HG03378 (cell line): ENCODE data around the gene PKN1.
"Not testable (repeated sequence)": the region's sequence is repeated elsewhere in the genome, so short reads cannot be mapped to it uniquely, and the experiment has no call there.

Source experiments
- ATAC-seq: cut with Tn5 transposase; IDR thresholded peaks from one replicate; pipeline ENCODE4 v1.9.1; 2021; ENCODE audit warnings: mild to moderate bottlenecking, moderate library complexity; ENCODE audit not compliant: unreplicated experiment

The PKN1 gene

DNA sequence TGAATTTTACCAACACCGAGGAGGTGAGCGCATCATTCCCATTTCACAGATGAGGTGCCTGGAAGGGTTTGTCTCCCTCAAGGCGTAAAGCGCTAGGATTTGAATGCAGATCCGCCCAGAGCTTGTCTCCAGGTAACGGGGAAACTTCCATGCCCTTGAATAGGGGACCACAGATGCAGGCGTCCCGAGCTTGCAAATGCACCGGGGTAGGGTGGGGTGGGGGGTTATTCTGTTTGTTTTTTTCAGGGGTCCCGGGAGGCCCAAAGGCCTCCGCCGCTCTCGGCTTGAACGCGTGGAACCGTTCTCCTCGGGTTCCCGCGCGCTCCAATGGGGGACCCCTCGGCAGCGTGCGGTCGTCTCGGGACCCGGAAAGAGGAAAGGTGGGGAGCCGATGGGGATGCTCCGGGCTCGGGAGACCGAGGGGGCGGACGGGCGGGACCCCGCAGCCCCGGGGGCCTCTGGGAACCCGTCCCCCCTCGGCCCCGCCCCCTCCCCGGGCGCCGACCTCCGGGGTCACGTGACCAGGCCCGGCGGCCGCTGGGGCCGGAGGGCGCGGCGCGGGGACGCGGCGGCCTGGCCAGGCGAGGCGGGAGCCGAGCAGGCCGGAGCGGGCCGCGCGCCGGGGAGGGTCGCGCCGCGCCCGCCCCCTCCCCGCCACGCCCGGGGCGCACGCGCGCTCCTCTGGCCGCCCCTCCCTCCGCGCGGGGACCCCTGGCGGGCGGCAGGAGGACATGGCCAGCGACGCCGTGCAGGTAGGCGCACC is at the start of gene PKN1:
TSS of gene PKN1 (plus strand) at position 516 of the 763 bp plus-strand sequence. CDS start at position 732, 216 bp downstream.
- ATAC-seq: no peak

DNA sequence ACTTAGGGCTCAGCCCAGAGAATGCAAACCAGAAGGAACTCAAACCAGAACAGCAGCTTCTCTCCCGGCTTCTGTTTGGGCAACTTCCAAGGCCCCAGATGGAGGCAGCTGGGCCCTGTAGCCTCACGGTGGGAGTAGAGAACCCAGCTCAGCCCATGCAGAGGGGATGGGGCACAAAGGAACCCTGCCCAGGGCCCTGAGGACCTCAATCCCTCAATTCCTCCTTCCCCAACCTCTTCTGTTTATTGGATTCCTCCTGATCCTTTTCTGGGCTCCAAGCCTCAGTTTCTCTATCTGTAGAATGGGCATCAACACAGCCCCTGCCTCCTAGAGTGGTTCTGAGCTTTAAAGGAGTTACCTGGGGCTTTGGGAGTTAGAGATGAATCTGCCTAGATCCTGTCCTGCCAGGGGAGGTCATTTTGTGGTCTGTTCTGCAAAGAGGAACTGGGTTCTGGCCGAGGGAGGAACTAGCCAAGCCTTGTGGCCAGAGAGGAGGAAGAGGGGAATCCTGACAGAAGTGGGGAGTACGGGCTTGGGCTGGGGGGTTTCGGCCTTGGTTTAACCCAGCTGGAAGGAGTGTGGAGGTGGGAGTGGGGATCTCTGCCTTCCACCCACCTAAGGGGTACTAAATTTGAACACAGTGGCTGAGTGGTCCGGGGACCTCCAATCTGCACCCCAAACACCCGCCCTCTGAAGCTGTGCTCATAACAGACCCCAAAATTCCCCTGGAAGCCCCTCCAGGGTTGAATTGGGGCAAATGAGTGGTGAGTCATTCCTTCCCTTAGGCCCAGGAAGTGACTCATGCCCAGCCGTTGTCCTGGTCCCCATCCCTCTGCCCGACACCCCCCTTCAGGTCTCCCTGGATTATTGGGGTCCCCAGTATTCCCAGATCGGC is 49.2 kb upstream of the PKN1 start:
- ATAC-seq: no peak

DNA sequence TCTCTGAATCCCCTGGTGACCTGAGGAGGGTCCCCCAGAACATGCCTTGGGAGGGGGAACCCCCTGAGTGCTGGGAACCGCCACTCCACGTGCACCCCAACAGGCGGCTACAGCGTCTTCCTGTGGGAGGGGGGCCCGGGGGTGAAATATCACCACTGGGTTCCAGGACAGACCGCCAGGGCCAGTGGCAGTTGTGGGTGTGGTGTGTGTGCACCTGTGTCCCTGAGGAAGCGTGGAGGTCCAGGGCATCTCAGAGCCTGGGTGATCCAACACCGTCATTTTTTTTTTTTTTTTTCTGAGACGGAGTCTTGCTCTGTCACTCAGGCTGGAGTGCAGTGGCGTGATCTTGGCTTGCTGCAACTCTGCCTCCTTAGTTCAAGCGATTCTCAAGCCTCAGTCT is 47.6 kb upstream of the PKN1 start:
- ATAC-seq: no peak

DNA sequence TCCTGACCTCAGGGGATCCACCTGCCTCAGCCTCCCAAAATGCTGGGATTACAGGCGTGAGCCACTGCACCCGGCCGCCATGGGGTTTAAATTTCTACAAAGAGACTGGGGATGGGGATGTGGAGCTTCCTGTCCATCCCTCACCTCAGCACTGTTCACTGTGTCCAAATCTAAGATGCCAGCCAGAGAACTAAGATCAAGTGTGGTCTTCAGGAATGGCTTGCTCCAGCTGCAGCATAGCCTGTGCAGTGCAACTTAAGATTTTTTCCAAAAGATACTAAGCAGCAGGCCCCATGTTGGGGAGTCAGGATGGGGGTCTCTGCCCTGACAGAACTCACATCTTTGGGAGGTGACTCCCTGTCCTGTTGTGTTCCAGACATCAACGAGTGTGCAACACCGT is 42.6 kb upstream of the PKN1 start:
- no peak for ATAC-seq

DNA sequence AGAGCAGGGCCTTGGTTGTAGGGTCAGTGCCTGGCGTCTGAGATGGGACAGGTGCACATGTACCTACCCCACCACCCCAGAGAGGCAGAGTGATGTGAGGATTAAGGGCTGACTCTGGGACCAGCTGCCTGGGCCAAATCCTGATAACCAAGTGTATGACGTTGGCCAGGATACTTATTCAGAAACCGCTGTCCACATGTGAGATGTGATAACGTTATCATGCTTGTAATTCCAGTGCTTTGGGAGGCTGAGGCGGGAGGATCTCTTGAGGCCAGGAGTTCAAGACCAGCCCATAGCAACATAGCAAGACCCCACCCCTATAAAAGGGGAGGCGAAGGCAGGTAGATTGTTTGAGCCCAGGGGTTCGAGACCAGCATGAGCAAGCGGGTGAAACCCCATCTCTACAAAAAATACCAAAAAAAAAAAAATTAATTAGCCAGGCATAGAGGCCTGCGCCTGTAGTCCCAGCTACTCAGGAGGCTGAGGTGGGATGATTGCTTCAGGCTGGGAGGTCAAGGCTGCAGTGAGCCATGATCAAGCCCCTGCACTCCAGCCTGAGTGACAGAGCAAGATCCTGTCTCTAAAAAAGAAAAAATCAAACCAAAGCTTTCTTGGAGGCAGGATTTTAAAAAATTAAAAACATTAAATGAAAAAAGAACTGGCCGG is 41.8 kb upstream of the PKN1 start:
- no peak for ATAC-seq

DNA sequence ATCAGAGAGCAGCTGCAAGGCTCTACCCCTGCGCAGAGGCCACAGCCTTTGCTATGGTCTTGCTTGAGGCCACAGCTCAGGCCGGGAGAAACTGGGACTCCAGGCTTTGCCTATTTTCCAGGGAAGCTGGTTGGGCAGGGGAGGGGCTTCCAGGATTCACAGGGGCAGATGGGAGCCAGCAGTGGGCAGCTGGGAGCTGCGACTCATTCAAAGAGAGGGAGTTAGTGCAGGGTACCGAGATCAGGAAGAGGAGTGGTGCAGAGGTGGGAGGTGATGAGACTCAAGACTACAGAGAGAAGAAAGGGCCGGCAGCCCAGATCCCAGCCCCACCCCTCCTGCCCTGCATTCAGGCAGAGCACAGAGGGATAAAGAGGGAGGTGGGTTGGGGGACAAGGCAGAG is 39.8 kb upstream of the PKN1 start:
- no peak for ATAC-seq

DNA sequence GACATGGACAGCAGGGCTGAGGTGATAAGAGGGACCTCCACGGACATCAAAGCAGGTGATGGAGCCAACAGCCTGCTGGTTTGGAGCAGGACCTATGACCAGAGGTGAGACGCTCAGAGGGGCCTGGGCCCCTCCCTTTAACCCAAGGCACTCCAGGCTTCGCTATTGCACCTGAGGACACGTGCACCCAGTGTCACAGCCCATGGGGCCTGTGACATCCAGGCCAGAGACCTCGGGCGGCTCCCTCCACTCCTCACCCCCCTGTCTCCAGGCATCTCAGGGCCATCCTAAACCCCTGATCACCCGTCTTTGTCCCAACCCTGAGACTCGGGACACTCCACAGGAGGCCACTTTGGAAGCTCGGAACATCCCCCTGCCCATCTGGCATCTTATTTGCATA is 38.9 kb upstream of the PKN1 start:
- ATAC-seq: no peak

DNA sequence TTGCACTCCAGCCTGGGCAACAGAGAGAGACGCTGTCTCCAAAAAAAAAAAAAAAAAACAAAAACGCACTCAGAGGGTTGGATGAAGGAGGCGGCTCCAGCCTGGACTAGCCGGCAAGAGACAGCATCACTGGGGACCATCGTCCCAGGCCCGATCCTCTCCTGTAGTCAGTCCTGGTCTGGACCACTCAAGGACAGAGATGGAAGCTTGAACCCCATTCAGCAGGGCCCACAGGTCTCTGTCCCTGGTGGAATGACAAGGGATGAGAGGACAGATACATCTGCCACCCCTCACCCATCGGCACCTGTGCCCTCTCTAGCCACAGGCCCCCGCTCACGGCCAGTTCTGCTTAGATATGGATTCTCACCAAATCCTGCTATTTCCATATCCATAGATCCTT is 37.8 kb upstream of the PKN1 start:
- ATAC-seq: no peak

DNA sequence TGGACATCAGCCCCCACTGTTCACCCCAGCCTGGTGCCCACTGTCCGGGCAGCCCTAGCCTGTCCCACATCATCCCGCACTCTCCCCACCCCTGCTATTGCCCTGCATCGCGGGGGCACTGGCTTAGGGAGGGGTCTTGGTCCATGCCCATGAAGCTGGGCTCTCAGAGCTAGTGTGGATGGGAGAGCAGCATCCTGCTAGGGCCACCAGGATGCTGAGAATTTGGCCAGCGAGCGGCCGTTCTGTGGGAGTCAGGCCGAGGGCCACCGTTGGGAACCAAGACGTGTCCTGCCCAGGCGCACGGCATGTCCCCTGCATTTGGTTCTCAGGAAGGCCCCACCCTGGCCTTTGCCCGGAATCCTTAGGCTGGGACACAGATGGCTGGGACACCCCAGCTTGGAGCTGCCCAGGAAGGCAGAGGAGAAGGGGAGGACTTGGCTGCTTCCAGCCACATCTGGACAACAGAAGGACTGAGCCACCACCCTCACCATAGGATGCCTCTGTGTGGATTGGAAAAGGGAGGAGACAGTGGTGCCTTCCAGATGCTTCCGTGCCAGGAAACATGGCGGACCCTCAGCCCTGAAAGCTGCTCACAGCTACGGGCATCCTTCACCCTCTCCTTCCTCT is 37.3 kb upstream of the PKN1 start:
- no peak for ATAC-seq

DNA sequence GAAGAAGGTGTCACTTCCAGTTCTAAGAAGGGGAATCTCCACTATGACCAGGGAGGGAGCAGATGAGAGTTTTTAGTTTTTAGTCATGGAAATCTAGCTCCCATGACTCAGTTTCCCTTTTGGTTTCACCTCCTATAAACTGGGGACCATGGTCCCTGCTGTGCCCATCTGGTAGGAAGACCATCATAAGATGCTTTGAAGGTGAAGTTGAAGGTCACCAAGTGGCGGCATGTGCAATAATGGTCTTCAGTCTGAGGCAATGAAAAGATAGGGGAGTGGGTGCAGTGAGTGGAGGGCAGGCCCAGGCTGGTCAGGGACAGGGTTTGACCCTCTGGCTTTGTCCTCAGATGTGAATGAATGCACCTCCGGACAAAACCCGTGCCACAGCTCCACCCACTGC is 36.4 kb upstream of the PKN1 start:
- ATAC-seq: not testable (repeated sequence)

DNA sequence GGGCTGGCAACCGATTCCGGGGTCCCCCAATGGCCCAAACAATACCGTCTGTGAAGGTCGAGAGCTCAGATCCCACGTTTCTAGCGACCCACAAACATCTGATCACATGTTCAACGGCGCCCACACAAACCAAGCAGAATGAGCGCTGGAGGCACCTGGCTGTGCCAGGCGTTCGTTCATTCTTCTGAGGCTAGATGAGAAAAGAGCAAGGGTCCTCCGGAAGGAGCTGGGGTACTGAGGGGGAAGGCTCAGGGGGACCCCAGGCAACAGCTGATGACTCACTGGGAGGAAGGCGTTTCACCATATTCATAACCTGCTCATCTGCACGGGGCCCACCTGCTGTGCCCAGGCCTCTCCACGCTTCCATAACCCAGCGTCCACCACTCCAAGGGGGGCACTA is 35.9 kb upstream of the PKN1 start:
- not testable (repeated sequence) for ATAC-seq

DNA sequence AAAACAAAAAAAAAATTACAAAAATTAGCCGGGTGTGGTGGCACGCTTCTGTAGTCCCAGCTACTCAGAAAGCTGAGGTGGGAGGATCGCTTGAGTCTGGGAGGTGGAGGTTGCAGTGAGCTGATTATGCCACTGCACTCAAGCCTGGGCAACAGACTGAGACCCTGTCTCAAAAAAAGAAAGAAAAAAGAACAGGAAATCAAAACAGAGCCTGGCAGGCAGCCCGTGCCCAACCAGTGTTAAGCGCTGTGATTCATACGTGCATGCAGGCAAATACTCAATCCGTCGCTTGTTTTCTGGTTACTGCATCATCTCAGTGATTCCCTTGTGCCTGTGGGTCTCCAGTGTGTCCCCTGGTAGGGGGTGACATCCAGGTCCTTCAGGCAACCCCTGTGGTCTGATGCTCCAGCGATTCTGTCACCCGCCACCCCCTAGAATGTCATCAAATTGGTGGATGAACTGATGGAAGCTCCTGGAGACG is 32.1 kb upstream of the PKN1 start:
- ATAC-seq: no peak

DNA sequence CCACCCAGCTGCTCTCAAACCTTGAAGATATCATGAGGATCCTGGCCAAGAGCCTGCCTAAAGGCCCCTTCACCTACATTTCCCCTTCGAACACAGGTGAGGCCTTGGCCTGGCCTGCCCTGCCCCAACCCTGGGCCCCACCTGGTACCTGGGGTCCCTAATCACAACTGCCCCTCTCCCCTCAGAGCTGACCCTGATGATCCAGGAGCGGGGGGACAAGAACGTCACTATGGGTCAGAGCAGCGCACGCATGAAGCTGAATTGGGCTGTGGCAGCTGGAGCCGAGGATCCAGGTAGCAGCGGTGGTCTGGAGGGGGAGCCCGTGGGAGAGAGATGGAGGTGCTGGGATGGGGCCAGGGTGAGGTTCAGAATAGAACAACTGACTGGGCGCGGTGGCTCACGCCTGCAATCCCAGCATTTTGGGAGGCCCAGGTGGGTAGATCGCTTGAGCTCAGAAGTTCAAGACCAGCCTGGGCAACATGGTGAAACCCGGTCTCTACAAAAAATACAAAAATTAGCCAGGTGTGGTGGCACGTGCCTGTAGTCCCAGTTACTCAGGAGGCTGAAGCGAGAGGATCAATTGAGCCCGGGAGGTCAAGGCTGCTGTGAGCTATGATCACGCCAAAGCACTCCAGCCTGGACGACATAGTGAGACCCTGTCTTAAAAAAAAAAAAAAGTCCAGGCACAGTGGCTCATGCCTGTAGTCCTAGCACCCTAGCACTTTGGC is 31.5 kb upstream of the PKN1 start:
- ATAC-seq: no peak

DNA sequence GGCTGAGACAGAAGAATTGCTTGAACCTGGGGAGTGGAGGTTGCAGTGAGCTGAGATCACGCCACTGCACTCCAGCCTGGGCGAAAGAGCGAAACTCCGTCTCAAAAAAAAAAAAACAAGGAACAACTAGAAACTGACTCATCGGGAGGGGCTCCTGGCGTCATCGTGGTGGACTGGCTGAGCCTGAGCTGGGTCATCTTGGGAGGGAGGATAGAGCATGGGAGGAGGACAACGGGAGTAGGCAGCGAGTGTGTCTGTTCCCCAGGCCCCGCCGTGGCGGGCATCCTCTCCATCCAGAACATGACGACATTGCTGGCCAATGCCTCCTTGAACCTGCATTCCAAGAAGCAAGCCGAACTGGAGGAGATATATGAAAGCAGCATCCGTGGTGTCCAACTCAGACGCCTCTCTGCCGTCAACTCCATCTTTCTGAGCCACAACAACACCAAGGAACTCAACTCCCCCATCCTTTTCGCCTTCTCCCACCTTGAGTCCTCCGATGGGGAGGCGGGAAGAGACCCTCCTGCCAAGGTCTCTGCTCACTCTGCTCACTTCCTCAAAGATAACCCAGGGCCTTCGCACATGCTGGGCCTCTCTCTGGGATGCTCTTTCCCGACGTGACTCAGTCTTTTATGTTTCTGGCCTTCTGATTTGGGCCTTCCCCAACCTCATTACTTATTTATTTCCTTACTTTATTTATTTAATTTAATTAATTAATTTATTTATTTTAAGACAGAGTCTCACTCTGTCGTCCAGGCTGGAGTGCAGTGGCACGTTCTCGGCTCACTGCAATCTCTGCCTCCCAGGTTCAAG is 30.6 kb upstream of the PKN1 start:
- no peak for ATAC-seq

DNA sequence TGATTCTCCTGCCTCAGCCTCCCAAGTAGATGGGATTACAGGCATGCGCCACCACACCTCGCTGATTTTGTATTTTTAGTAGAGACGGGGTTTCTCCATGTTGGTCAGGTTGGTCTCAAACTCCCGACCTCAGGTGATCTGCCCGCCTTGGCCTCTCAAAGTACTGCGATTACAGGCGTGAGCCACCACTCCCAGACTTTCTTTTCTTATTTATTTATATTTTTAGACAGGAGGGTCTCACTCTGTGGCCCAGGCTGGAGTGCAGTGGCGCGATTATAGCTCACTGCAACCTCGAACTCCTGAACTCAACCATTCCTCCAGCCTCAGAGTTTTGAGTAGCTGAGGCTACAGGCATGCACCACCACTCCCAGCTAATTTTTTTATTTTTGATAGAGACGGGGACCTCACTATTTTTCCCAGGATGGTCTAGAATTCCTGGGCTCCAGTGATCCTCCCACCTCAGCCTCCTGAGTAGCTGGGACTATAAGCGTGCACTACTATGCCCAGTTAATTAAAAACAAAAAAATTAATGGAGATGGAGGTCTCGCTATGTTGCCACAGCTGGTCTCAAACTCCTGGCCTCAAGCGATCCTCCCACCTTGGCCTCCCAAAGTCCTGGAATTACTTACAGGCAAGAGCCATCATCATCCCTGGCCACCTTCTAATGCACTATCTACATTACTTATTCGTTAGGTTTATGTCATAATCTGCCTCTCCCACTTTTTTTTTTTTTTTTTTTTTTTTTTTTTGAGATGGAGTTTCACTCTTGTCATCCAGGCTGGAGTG is 29.8 kb upstream of the PKN1 start:
- ATAC-seq: not testable (repeated sequence)

DNA sequence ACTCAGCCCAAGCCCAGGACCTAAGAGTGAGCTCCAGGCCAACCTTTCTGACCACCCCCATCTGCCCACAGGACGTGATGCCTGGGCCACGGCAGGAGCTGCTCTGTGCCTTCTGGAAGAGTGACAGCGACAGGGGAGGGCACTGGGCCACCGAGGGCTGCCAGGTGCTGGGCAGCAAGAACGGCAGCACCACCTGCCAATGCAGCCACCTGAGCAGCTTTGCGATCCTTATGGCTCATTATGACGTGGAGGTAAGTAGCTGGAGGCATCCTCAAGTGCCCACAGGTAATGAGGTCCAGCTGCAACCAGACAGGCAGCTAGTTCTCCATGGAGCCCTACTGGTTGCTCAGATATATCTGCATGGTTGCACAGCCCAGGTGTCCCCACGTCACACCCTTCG is 28.8 kb upstream of the PKN1 start:
- no peak for ATAC-seq

DNA sequence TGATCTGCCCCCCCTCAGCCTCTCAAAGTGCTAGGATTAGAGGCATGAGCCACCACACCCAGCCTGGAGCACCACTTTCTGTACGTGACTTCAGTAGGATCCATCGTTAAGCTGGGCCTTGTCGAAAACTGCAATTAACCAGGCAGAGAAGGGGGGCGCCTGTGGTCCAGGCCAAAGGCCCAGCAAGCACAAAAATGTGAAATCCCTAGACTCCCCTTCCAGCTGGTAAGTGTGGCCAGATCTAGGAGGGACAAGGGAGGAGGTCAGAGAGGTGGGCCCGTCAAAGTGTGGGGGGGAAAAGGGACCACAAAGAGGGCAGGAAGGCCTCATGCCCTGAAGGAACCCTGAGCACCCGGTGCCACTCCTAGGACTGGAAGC is 27.7 kb upstream of the PKN1 start:
- ATAC-seq: no peak

DNA sequence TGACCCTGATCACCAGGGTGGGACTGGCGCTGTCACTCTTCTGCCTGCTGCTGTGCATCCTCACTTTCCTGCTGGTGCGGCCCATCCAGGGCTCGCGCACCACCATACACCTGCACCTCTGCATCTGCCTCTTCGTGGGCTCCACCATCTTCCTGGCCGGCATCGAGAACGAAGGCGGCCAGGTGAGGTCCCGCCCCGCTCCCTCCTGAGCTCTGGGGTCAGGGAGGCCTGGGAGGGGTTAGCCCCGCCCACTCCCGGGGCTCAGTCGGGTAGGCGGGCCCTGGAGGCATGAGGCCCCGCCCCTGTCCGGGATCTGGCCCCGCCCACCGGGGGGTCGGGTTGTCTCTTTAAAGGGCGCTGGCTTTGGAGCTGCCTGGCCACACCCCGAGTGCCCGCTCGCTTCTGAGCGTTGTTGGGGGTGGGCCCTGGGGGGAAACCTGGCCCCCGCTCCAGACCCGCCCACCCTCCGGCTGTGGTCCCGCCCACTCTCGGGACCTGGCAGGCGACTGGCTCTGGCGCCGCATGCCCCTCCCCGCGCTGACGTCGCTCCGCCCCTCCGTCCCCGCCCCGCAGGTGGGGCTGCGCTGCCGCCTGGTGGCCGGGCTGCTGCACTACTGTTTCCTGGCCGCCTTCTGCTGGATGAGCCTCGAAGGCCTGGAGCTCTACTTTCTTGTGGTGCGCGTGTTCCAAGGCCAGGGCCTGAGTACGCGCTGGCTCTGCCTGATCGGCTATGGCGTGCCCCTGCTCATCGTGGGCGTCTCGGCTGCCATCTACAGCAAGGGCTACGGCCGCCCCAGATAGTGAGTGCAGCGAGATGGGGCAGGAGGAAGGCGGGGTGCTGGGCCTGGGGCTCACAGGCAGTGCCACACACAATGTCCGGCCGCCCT is 27.1 kb upstream of the PKN1 start:
- ATAC-seq: no peak
